ENCODE measurements around the gene SLC22A2. TPM values are rescaled to one million over a fixed set of nuclear protein-coding genes. Genes with fewer than 3 reads are reported as not detected.

The SLC22A2 gene
- total and polyA plus RNA-seq, 2 of the 13 experiments (the other 11 are each of a cell fraction or from before 2014, with no cell fraction given): not detected

- TF ChIP-seq AKAP8 (CRISPR knock-in tag; IDR thresholded peaks at IDR 0.05): no peak
- 0 out of 2 replicates have a peak, but pooled peaks have one; percentile 42 for TF ChIP-seq ZNF614 (CRISPR knock-in tag; IDR thresholded peaks at IDR 0.05; ENCODE audit: borderline replicate concordance)
- TF ChIP-seq HNRNPUL1 (IDR thresholded peaks at IDR 0.05; ENCODE audit: low read depth, low read length): peak; percentile 79; the same call in 1 of the 2 replicates
- no peak for TF ChIP-seq UBTF (CRISPR knock-in tag; IDR thresholded peaks at IDR 0.05)
- no peak for TF ChIP-seq ZNF337 (CRISPR knock-in tag; IDR thresholded peaks at IDR 0.05; ENCODE audit: borderline replicate concordance, low read depth)
- TF ChIP-seq AGO1 (IDR thresholded peaks at IDR 0.05; ENCODE audit: low read depth, low read length, poor library complexity, severe bottlenecking): no peak
- TF ChIP-seq ZNF430 (CRISPR knock-in tag; IDR thresholded peaks at IDR 0.05): no peak
- no peak for TF ChIP-seq CREB1 (IDR thresholded peaks at IDR 0.05)
- TF ChIP-seq CREB1 (CRISPR knock-in tag; IDR thresholded peaks at IDR 0.05): no peak
- no peak for TF ChIP-seq NCOA2 (CRISPR knock-in tag; IDR thresholded peaks at IDR 0.05)
- TF ChIP-seq HINFP (CRISPR knock-in tag; IDR thresholded peaks at IDR 0.05; ENCODE audit: low read depth): no peak
- TF ChIP-seq ZFP90 (CRISPR knock-in tag; IDR thresholded peaks at IDR 0.05; ENCODE audit: borderline replicate concordance): no peak
- TF ChIP-seq ZNF792 (CRISPR knock-in tag; IDR thresholded peaks at IDR 0.05): no peak
- no peak for TF ChIP-seq ZNF136 (CRISPR knock-in tag; IDR thresholded peaks at IDR 0.05; ENCODE audit: low read depth)
- no peak for TF ChIP-seq HIC2 (CRISPR knock-in tag; IDR thresholded peaks at IDR 0.05; ENCODE audit: low read depth)
- TF ChIP-seq NFRKB (IDR thresholded peaks at IDR 0.05): no peak
- TF ChIP-seq CCAR2 (optimal IDR thresholded peaks at IDR 0.05; ENCODE audit: low read depth, low read length): no peak
- TF ChIP-seq ESRRA (CRISPR knock-in tag; IDR thresholded peaks at IDR 0.05; ENCODE audit: low read depth): no peak
- peak; percentile 53; the same call in 1 of the 2 replicates for TF ChIP-seq MIXL1 (CRISPR knock-in tag; IDR thresholded peaks at IDR 0.05)
- TF ChIP-seq MLLT10 (CRISPR knock-in tag; IDR thresholded peaks at IDR 0.05): no peak
- TF ChIP-seq ZNF563 (CRISPR knock-in tag; IDR thresholded peaks at IDR 0.05): no peak
- TF ChIP-seq GLI4 (CRISPR knock-in tag; IDR thresholded peaks at IDR 0.05; ENCODE audit: borderline replicate concordance): no peak
- no peak for TF ChIP-seq SAFB2 (CRISPR knock-in tag; IDR thresholded peaks at IDR 0.05; ENCODE audit: borderline replicate concordance, low read depth)
- TF ChIP-seq ZNF703 (CRISPR knock-in tag; IDR thresholded peaks at IDR 0.05; ENCODE audit: borderline replicate concordance): no peak
- TF ChIP-seq ZNF781 (CRISPR knock-in tag; IDR thresholded peaks at IDR 0.05; ENCODE audit: borderline replicate concordance, not compliant biosample characterization): no peak
- TF ChIP-seq ZNF841 (CRISPR knock-in tag; IDR thresholded peaks at IDR 0.05; ENCODE audit: borderline replicate concordance): no peak
- 0 out of 4 replicates have a peak, but pooled peaks of 1 of the 2 experiments have one; percentile 30 for TF ChIP-seq NR2F1 (CRISPR knock-in tag; IDR thresholded peaks at IDR 0.05)
Observed at GRCh38 chr6:160198606-160199211, 59.9 kb downstream of the SLC22A2 start (continued).

Data from HepG2 (cell line).